NCI-H1105 (cell line): Measurements from ENCODE around the gene SLC30A2.
A peak's percentile ranks its signal among the peaks of the same experiment; 100 is the strongest.

ENCODE experiments used
- DNase-seq: peaks from one replicate; lab custom pipeline; 2025; lab: John Stamatoyannopoulos, UW

The SLC30A2 gene

DNA sequence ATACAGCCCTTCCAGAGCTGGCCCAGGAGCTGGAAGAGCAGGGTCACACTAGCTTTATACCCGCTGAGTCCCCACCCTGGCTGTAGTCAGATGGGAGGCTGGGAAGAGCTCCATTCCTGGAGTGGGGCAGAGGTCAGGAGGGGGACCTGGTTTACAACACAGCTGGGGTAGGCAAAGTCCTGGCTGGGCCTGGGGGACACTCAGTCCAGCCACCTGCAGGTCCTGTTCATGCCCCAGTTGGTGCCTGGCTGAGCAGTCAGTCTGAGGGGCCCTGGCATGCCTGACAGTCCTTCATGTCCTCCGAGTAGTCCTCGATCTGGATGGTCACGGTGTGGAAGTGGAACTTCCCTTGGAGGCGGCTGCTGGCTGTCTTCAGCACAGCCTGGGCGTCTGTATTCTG lies 7.0 kb downstream of the SLC30A2 start:
- DNase-seq = no peak

DNA sequence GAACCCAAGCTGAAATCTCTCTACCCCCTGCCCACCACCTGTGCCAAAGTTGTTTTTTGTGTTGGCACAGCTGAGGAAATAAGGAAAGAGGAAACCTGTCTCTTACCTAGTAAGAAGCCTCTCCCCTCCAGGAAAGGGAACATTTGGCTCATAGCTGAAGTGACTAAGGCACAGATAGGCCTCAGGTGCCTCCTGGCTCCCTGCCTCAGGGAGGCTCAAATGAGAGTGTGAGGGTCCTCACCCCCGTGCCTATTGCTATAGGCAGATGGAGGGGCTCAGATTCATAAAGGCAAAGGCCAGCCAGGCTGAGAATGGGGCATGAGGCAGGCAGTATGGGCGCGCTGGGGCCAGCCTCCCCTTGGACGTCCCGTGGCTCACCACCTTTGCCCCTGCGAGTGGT lies 7.4 kb downstream of the SLC30A2 start:
- no peak for DNase-seq

DNA sequence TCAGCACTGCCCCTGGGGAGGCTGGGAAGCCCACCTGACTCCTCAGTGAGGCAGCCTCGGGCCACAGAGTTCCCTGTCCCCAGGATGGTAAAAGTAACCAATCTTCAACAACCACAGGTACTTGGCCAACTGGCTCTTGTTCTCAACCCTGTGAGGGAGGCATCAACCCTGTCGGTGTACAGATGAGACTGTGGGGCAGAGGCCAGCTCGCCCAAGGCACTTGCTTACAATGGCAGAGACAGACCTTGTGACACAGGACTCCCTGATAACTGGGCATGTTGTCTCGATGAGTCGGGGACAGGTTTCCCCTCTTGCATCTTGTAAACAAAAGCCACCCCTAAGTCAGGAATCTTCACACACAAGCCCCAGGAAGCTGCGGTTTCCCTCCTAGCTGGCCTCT lies 8.0 kb downstream of the SLC30A2 start:
- DNase-seq = no peak

DNA sequence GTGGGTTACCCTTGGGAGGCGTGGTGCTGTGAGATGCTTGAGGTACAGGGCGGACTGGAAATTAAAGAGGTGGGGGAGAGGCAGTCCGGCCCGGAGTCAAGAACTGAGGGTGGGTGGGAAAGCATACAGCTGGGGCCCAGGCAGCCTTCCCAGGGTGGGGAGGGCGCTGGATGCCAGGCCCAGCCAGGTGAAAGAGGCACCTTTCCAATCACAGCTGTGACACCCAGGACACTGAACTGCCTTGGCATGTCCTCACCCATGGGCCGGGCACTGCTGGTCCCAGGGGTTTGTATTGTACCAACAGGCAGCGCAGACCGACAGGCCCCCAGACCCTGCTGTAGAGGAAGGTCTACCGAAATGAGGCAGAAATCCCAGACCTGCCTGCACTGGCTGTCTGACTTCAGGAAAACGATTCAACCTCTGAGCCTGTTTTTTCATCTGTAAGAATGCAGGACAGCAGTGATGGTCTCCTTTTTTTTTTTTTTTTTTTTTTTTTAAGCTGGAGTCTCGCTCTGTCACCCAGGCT lies 9.1 kb downstream of the SLC30A2 start:
- DNase-seq = no peak

DNA sequence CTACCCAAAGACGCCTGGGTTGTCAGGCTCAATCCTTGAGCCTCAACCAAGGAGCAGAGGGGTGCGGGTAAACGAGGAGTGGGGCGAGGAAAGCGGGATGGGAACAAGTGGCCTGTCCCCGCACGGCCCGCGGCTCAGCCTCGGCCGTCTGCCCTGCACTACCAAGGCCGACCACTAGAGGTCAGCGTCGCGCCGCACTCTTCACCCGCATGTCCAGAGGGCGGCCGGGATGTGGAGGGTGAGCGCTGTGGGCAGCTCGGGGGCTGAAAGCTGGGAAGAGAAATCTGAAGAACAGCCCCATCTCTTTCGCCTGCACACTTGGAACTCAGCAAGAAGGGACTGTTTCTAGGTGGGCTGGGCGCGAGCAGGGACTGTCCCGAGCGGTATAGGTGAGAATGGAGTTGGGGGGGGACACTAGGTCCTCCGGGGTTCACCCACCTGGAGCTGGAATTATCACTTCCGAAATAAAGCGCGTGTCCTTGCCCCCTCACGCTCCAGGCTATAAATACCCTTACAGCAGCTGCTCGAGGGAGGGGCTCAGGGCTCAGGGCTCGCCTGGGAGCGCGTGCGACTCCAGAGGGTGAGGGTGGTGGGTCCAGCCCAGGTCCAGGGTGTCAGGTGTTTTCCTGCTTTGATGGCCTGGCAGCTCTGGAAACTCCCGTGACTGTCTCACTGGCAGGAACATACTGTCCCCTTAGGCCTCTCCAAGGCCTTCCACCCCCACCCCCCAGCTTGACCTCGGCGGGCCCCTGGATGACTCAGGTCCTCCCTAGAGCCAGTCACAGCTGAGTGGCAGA lies 9.8 kb downstream of the SLC30A2 start:
- peak; percentile 62 for DNase-seq

DNA sequence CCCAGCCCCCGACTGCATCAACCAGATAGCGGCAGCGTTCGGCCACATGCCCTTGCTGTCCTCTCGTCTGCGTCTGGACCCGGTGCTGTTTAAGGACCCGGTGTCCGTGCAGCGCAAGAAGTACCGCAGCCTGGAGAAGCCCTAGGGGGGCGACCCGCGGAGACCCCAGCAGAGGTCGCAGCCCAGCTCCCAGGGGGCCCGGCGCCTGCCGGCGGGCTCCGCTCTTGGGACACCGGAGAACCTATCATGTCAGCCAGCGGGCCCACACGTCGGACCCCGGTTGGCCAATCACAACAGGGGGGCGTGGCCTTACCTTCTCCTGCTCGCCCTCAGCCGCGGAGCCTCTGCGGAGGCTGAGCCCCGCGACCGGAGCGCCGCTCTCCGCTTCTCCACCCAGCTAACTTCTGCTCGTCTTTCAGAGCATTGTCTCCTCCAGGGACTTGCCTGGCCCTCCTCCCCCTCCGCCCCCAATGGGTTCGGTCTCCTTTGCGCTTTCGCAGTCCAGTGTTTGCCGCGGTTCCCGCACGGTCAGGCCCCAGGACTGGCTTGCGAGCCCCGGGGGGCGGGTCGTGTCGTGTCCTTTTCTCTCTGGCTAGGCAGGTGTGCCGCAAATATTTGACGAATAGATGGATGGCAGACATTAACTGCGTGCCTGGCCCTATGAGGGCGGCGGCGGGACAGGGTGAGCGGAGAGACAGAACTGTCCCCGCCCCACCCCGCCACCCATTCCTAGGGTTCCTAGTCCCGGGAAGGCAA lies 10.5 kb downstream of the SLC30A2 start:
- peak; percentile 95 for DNase-seq

DNA sequence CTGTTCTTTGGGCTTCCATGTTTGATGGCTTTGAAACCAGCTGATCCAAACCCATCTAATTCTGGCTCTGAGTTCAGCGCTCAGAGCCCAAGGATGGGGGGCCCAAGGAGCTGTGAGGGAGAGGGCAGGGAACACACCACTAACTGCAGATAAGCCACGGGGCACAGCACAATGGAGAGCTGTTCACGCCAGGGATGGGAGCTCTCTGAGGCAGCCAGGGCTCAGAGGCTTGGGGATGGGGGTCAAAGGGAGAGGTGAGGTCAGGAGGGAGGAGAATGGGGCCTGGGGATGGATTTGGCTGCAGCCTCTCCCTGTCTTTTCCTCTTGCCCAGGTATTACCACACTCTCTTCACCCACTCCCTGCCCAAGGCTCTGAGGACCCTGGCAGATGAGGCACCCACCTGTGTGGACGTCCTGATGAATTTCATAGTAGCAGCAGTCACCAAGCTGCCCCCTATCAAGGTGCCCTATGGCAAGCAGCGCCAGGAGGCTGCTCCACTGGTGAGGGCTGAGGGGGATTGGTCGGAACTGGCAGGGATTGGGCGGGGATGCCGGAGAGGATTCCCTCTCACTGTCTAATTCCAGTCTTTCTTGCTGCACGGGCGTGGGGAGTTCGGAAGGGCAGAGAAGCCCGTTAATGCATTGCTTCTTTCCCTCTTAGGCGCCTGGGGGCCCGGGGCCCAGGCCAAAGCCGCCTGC lies 11.3 kb downstream of the SLC30A2 start:
- peak; percentile 18 for DNase-seq

DNA sequence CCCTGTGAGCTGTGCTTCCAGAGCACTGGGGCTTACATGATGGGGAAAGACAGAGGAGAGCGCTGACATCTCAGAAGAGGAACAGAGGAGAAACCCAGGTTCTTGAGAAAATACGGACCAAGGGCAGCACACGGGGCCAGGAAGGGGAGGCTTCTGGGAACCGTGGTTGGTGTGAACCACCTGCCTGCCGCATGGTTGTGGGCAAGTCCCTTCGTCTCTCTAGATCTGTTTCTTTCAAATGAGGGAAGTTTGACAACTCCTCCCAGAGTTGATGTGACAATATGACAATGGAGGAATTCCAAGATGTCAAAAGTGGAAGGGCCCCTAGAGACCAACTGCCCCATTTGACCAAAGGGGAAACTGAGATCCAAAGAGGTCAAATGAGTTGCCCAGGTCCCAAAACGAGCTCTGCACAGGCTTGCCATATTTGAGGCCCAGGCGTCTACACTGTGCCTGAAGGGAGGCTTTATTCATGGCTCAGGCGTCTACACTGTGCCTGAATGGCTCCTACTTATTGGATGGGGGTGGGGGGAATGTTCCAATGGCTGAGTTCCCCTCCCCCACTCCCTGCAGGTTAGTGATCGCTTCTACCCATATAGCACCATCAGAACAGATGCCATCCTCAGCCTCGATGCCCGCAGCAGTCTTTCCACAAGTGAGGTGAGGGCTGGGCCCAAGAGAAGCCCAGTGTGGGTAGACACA lies 13.1 kb downstream of the SLC30A2 start:
- no peak for DNase-seq

DNA sequence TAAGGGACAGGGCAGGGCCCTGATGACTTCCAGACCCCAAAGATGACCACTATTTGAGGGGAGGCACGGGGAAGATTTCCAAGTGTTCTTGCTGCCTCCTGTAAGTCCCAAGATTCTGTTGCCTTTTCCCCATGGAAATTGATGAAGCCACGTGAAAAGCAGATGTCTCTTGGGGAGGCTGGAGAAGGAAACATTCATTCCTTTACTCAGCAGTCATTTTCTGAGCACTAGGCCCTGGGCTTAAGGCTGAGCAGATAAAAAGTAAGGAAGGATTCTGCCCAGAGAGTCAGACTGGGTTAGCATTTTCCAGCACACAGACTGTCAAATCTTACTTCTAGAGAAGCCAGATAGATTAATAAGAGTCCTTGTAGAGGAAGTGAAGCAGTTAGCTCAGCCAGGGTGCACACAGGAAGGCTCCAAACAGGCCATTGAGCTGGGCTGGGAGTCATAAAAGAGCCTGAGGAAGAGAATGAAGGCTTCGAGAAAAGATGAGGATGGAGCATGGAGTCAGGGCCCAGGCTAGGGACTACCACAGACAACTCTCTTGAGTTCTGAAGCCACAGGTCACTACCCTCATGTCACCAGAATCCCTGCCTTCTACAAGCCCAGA lies 14.2 kb downstream of the SLC30A2 start:
- DNase-seq = no peak

DNA sequence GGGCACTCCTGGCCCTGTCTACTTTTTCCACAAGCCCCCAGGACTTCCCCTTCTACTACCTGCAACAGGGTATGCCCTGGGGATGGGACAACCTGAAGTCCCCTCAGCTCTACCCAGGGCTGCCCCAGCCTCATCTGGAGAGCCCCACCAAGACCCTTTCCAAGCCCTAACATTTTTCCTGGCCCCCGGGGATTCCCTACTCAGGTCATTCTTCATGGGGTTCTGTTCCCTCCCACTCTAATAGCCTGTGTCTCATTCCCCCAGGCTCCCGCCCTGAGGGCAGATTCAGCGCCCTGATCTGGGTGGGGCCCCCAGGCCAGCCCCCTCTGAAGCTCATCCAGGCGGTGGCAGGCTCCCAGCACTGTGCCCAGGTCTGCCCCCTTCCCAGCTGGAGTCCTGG lies 14.7 kb downstream of the SLC30A2 start:
- no peak for DNase-seq

DNA sequence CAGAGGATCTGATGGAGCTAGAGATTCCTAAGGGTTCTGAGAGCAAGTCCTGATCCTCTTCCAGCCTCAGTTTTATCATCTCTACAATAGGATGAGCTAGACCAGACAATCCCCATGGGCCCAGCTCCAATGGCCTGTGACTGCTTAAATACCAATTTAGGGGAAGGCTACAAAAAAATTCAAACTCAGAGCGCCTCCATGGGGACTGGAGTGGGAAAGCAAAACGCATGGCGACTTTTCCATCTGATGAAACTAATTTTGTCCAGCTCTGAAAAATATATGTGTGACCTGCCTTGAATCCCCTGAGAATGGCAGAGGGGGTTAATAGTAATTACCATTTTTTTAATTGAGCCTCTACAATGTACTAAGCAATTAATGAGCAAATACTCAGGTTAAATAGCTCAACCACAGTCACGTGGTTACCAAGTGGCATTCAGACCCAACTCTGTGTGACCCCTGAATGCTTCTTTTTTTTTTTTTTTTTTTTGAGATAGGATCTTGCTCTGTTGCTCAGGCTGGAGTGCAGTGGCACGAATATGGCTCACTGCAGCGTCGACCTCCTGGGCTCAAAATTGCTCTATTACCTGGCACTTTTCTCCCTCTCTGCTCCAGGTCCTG lies 15.9 kb downstream of the SLC30A2 start:
- no peak for DNase-seq

DNA sequence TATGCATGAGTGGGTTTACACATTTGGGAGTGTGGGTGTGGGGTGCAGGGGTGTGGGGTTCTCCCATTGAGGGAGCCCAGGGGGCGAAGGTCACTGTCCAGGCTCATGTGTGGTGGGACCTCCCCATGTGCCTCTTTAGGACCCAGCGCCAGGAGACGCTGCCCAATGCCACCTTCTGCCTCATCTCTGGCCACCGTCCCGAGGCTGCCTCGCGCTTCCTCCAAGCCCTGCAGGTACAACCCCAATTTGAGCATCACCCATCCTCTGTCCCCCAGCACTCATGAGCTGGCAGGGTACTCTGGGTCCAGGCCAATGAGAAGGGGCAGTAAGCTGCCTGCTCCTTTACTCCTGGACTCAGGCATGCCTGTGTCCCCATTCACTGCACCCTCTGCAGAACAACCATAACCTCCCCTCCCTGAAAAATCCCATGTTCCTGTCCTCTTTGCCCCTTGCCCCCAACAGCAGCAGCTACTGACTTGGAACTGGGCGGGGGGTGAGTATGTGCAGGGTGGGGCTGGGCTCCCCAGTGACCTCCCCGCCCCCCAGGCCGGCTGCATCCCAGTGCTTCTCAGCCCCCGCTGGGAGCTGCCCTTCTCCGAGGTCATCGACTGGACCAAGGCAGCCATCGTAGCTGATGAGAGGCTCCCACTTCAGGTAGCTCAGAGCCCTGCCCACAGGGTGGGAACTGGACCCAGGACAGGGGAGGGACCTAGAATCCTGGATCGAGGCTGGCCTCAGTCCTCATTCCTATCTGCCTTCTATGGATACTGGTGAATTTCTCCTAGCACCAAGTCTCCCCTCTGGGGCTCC lies 16.7 kb downstream of the SLC30A2 start:
- no peak for DNase-seq

DNA sequence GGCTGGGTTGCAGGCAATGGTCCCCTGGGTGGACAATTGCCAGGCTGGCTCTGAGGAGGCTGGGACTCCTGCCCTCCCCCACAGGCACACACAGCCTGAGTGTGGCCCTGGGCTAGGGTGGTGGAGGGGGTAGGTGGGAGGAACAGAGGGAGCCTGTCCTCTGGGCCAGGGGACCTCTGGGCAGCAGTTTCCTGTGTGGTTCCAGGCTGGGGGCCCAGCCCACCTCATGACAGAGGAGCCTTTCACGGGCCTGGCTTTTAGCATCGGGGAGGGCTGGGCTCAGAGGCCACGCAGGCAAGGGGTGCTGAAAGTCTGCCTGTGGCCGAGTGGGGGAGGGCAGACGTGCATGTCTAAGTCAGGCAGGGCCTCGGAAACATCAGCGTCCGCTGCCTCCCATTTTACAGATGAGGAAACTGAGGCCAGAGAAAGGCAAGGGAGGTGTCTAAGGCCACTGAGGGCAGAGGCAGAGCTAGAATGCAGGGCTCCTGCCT lies 17.4 kb downstream of the SLC30A2 start:
- no peak for DNase-seq

DNA sequence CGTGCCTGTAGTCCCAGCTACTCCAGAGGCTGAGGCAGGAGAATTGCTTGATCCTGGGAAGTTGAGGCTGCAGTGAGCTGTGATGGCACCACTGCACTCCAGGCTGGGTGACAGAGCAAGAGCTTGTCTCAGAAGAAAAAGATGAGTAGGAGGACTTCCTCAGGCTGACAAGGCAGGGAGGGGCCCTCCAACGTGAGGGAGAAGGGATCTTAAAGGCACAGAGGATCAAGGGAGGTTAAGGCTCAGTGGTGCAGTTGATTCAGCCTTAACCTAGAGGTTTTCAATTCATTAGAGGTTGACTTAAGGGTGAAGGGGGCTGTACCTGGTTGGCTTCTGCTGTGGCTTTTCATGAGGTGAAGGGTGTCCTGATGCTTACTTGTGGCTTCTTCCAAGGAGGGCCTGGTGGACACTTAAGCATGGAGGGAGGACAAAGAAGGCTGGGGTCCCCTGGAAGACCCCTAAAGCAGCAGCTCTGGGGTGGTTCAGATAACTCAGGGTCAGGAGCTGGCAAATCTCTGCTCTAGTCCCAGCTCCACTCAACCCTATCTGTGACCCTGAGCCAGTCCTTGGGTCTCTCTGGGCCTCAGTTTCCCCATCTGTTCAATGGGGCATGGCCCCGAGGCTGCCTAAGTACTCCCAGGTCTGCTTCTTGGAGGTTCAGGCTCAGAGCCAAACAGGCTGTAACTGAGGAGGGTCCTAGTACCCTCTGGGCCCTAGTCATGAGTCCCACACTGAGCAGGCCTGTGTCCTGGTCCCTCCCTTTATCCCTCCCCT lies 18.0 kb downstream of the SLC30A2 start:
- no peak for DNase-seq

DNA sequence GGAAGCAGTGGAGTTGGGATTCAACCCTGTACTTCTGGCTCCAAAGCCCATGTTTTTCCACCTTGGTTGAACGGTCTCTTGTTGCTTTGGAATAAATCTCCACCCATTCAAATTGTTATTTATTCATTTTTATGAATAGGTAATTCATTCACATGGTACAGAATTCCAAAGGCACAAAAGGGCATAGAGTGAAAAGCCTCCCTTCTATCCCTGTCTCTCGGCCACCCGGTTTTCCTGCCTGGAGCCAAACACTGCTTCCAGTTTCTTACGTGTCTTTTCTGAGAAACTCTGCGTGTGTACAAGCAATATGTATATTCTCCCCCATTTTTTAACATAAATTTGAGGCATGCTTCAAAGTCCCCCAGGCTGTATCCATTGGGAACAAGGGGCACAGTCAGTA lies 20.4 kb downstream of the SLC30A2 start:
- no peak for DNase-seq

DNA sequence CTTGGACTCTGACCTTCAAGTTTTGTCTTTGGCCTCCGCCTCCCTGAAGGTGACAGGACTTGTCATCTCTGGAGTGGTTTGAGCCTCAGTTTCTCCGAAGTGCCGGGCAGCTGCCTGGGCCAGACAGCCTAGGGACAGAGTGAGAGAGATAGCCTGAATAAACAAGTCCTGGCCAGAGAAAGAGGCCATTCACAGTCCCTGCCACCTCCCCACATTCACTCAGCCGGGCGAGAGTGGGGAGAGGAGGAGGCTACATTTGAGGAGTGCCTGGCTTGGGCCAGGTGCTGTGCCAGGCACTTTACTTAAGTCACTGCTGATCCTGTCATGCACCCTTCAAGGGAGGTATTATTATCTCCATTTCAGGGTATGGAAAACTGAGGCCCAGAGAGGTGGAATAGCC lies 20.9 kb downstream of the SLC30A2 start:
- no peak for DNase-seq

DNA sequence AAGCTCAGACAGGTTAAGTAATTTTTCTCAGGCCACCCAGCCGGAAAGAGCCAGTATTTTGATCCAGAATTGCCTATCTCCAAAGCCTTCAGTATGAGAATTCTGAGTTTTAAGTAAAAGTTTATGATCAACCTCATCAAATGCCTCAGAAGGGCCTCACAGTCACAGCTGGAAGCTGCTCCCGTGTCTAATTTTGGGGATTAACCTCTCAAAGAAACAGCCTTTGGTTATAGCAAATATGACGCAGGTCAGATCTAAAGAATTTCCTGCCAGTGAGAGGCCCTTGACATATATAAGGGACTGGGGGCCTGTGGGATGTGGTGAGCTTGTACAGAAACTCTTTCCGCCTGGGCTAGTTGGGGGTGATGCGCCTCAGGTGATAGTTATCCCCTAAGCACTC lies 22.1 kb downstream of the SLC30A2 start:
- DNase-seq = no peak

DNA sequence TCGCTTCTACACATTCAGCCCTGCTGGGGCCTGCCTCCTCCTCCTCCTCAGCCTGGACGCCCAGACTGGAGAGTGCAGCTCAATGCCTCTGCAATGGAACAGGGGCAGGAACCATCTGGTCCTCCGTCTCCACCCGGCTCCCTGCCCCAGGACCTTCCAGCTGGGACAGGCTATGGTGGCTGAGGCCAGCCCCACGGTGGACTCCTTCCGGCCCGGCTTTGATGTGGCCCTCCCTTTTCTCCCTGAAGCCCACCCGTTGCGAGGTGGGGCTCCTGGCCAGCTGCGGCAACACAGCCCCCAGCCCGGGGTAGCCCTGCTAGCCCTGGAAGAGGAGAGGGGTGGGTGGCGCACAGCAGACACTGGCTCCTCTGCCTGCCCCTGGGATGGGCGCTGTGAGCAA lies 22.9 kb downstream of the SLC30A2 start:
- DNase-seq = no peak

DNA sequence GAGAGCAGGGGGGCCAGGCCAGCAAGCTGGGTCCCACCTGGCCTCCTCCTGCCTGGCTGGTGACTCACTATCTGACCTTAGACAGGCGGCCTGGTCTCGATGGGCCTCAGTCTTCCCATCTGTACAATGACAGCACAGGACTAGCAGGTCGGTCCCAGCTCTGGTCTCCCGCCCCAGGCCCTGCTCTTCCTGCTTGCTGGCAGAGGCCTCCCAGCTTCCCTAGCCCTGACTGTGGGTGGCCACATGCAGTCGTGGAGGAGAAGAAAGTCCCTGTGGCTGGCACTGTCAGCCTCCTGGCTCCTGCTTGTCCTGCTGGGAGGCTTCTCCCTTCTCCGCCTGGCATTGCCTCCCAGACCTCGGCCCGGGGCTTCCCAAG lies 23.5 kb downstream of the SLC30A2 start:
- no peak for DNase-seq
